Stimulated activated memory B cell treated with anti-CD40 and anti-IgM and Interleukin-4, amounts not matched to agents 10 μg/mL and 1 μg/mL and 100 μg/mL, for 72 hours (primary cell): Measurements from ENCODE around the gene TRHDE.

Experiments
- ATAC-seq: fragments of 150-1000 bp; cut with Tn5 transposase; 2 replicates; pipeline ENCODE4 v1.10.0; 2021
- H3K27ac Mint-ChIP-seq: one replicate; pipeline ENCODE4 v1.8.0; 2022; ENCODE audit warnings: mild to moderate bottlenecking, mixed read lengths
- H3K27me3 Mint-ChIP-seq: one replicate; pipeline ENCODE4 v1.8.0; 2022; ENCODE audit warnings: mixed read lengths
- H3K36me3 Mint-ChIP-seq: one replicate; pipeline ENCODE4 v1.8.0; 2022; ENCODE audit warnings: mixed read lengths
- H3K4me1 Mint-ChIP-seq: one replicate; pipeline ENCODE4 v1.8.0; 2022; ENCODE audit warnings: mixed read lengths
- H3K4me3 Mint-ChIP-seq: one replicate; pipeline ENCODE4 v1.8.0; 2022; ENCODE audit warnings: mild to moderate bottlenecking, moderate library complexity, mixed read lengths
- H3K9me3 Mint-ChIP-seq: one replicate; pipeline ENCODE4 v1.8.0; 2022; ENCODE audit warnings: mixed read lengths

TRHDE gene

GRCh38 chr12:72323881-72324280, 51.7 kb downstream of the TRHDE start:
- no peaks in the 10 kb centered on the region for H3K27me3 Mint-ChIP-seq
- no peaks in the 10 kb centered on the region for H3K4me1 Mint-ChIP-seq
- no peaks in the 10 kb centered on the region for H3K36me3 Mint-ChIP-seq
- no peak overlapping the region for H3K27ac Mint-ChIP-seq
- H3K9me3 Mint-ChIP-seq: peaks cover 2% of the 10 kb centered on the region
- ATAC-seq: no peak
- no peak overlapping the region for H3K4me3 Mint-ChIP-seq

- Mint-ChIP-seq H3K27me3 (no peaks in the 10 kb centered on the region), H3K4me3 (no peak overlapping the region), H3K9me3 (no peaks in the 10 kb centered on the region), H3K4me1 (no peaks in the 10 kb centered on the region), H3K36me3 (no peaks in the 10 kb centered on the region), H3K27ac (no peak overlapping the region)
- ATAC-seq: peak; percentile 47
Observed at GRCh38 chr12:72330301-72330700, 58.1 kb downstream of the TRHDE start.

- no peak overlapping the region for H3K4me3 Mint-ChIP-seq
- no peak overlapping the region for H3K27ac Mint-ChIP-seq
- no peaks in the 10 kb centered on the region for H3K36me3 Mint-ChIP-seq
- ATAC-seq: no peak
- no peaks in the 10 kb centered on the region for H3K9me3 Mint-ChIP-seq
- no peaks in the 10 kb centered on the region for H3K27me3 Mint-ChIP-seq
- H3K4me1 Mint-ChIP-seq: no peaks in the 10 kb centered on the region
Observed at GRCh38 chr12:72330784-72331183, 58.6 kb downstream of the TRHDE start.

GRCh38 chr12:72337382-72337781, 65.2 kb downstream of the TRHDE start:
- no peaks in the 10 kb centered on the region for H3K4me1 Mint-ChIP-seq

GRCh38 chr12:72337946-72338345, 65.8 kb downstream of the TRHDE start:
- H3K27me3 Mint-ChIP-seq: no peaks in the 10 kb centered on the region
- no peaks in the 10 kb centered on the region for H3K9me3 Mint-ChIP-seq
- no peak overlapping the region for H3K4me3 Mint-ChIP-seq
- H3K4me1 Mint-ChIP-seq: no peaks in the 10 kb centered on the region
- no peaks in the 10 kb centered on the region for H3K36me3 Mint-ChIP-seq
- ATAC-seq: no peak
- no peak overlapping the region for H3K27ac Mint-ChIP-seq

More at GRCh38 chr12:72337382-72337781, 65.2 kb downstream of the TRHDE start:
- H3K4me3 Mint-ChIP-seq: no peak overlapping the region
- no peaks in the 10 kb centered on the region for H3K27me3 Mint-ChIP-seq
- no peaks in the 10 kb centered on the region for H3K9me3 Mint-ChIP-seq
- H3K27ac Mint-ChIP-seq: no peak overlapping the region
- ATAC-seq: no peak
- H3K36me3 Mint-ChIP-seq: no peaks in the 10 kb centered on the region

GRCh38 chr12:72338437-72338836, 66.3 kb downstream of the TRHDE start:
- Mint-ChIP-seq H3K4me3 (no peak overlapping the region), H3K9me3 (no peaks in the 10 kb centered on the region), H3K36me3 (no peaks in the 10 kb centered on the region), H3K27ac (no peak overlapping the region), H3K27me3 (no peaks in the 10 kb centered on the region), H3K4me1 (no peaks in the 10 kb centered on the region)
- no peak for ATAC-seq

- Mint-ChIP-seq H3K27me3 (no peaks in the 10 kb centered on the region), H3K9me3 (no peaks in the 10 kb centered on the region), H3K36me3 (no peaks in the 10 kb centered on the region), H3K4me1 (no peaks in the 10 kb centered on the region), H3K27ac (no peak overlapping the region), H3K4me3 (no peak overlapping the region)
- peak; percentile 72 for ATAC-seq
Observed at GRCh38 chr12:72346363-72346944, 74.3 kb downstream of the TRHDE start.

GRCh38 chr12:72349491-72349890, 77.3 kb downstream of the TRHDE start:
- Mint-ChIP-seq H3K36me3 (no peaks in the 10 kb centered on the region), H3K27me3 (no peaks in the 10 kb centered on the region), H3K4me3 (no peak overlapping the region), H3K4me1 (no peaks in the 10 kb centered on the region), H3K27ac (no peak overlapping the region), H3K9me3 (no peaks in the 10 kb centered on the region)
- ATAC-seq: no peak

GRCh38 chr12:72359416-72359815, 87.2 kb downstream of the TRHDE start:
- no peak overlapping the region for H3K27ac Mint-ChIP-seq
- no peak for ATAC-seq
- H3K9me3 Mint-ChIP-seq: peaks cover 3% of the 10 kb centered on the region
- H3K4me3 Mint-ChIP-seq: no peak overlapping the region
- no peaks in the 10 kb centered on the region for H3K27me3 Mint-ChIP-seq
- H3K4me1 Mint-ChIP-seq: no peaks in the 10 kb centered on the region
- H3K36me3 Mint-ChIP-seq: no peaks in the 10 kb centered on the region

- Mint-ChIP-seq H3K9me3 (no peaks in the 10 kb centered on the region), H3K27ac (no peak overlapping the region), H3K36me3 (no peaks in the 10 kb centered on the region), H3K27me3 (no peaks in the 10 kb centered on the region), H3K4me1 (no peaks in the 10 kb centered on the region), H3K4me3 (no peak overlapping the region)
- no peak for ATAC-seq
Observed at GRCh38 chr12:72365151-72365550, 93.0 kb downstream of the TRHDE start.

GRCh38 chr12:72366255-72366654, 94.1 kb downstream of the TRHDE start:
- H3K9me3 Mint-ChIP-seq: no peaks in the 10 kb centered on the region
- H3K4me1 Mint-ChIP-seq: no peaks in the 10 kb centered on the region
- H3K27me3 Mint-ChIP-seq: no peaks in the 10 kb centered on the region
- no peak for ATAC-seq
- H3K27ac Mint-ChIP-seq: no peak overlapping the region
- no peaks in the 10 kb centered on the region for H3K36me3 Mint-ChIP-seq
- no peak overlapping the region for H3K4me3 Mint-ChIP-seq

- ATAC-seq: no peak
- Mint-ChIP-seq H3K27me3 (no peaks in the 10 kb centered on the region), H3K36me3 (no peaks in the 10 kb centered on the region), H3K27ac (no peak overlapping the region), H3K9me3 (no peaks in the 10 kb centered on the region), H3K4me1 (no peaks in the 10 kb centered on the region), H3K4me3 (no peak overlapping the region)
Observed at GRCh38 chr12:72368298-72368697, 96.1 kb downstream of the TRHDE start.

GRCh38 chr12:72368719-72369422, 96.7 kb downstream of the TRHDE start:
- Mint-ChIP-seq H3K27ac (no peak overlapping the region), H3K4me1 (no peaks in the 10 kb centered on the region), H3K9me3 (no peaks in the 10 kb centered on the region), H3K27me3 (no peaks in the 10 kb centered on the region), H3K4me3 (no peak overlapping the region), H3K36me3 (no peaks in the 10 kb centered on the region)
- no peak for ATAC-seq

- Mint-ChIP-seq H3K4me1 (no peaks in the 10 kb centered on the region), H3K27me3 (no peaks in the 10 kb centered on the region), H3K36me3 (no peaks in the 10 kb centered on the region), H3K9me3 (no peaks in the 10 kb centered on the region), H3K4me3 (no peak overlapping the region), H3K27ac (no peak overlapping the region)
- no peak for ATAC-seq
Observed at GRCh38 chr12:72369423-72369959, 97.3 kb downstream of the TRHDE start.

- no peaks in the 10 kb centered on the region for H3K27me3 Mint-ChIP-seq
- no peaks in the 10 kb centered on the region for H3K36me3 Mint-ChIP-seq
- no peak for ATAC-seq
- no peaks in the 10 kb centered on the region for H3K4me1 Mint-ChIP-seq
- no peak overlapping the region for H3K4me3 Mint-ChIP-seq
- H3K27ac Mint-ChIP-seq: no peak overlapping the region
- H3K9me3 Mint-ChIP-seq: peaks cover 5% of the 10 kb centered on the region
Observed at GRCh38 chr12:72380441-72380840, 108.3 kb downstream of the TRHDE start.

GRCh38 chr12:72388322-72388721, 116.2 kb downstream of the TRHDE start:
- Mint-ChIP-seq H3K4me3 (no peak overlapping the region), H3K9me3 (peaks cover 10% of the 10 kb centered on the region), H3K27ac (no peak overlapping the region), H3K4me1 (no peaks in the 10 kb centered on the region), H3K36me3 (no peaks in the 10 kb centered on the region), H3K27me3 (no peaks in the 10 kb centered on the region)
- no peak for ATAC-seq
